Suppressor macrophage (primary cell): ENCODE data around the gene NOG.
A peak's percentile ranks its signal among the peaks of the same experiment; 100 is the strongest.

Experiments
- DNase-seq, 4 experiments: peaks; one replicate each; pipeline ENCODE4 v3.0.0-alpha.2; 2020 to 2022

Gene NOG

GRCh38 chr17:56638591-56639051, 45.1 kb downstream of the NOG start:
- no peak for DNase-seq

DNA sequence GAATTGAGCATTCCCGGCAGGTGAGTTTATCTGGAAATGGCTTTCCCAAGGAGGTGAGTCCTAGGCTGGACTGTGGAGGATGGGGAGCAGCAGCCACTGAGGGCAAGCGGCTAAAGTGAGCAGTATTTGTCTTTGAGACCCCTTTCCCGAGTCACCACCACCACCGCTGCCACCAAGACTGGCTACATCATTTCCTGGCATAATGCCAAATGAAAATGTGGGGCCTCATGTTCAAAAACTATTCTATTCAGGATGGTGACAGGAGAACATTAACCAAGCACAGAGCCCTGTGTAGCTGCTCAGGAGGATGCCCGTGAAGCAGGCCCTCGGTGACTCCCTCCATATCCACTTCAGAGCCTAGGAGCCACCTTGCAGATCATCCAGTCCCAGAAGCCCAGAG, 46.0 kb downstream of the NOG start:
- no peak for DNase-seq

GRCh38 chr17:56640116-56640515, 46.6 kb downstream of the NOG start:
- no peak for DNase-seq

GRCh38 chr17:56641373-56641772, 47.9 kb downstream of the NOG start:
- no peak for DNase-seq

DNA sequence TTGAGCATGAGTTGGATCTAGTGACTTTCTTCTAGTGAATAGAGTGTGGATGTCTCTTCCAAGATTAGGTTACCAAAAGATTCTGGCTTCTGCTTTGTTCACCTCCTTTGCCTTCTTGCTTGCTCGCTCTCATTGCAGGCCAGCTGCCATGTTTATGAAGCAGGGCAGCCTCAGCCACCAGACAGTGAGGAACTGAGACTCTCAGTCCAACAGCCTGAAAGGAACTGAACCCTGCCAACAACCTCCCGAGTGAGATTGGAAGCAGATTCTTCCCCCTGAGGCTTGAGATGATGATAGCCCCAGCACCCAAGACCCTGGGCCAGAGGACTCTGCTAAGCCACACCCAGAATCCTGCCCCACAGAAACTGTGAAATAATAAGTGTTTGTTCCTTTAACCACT, 48.4 kb downstream of the NOG start:
- peak in 2 of 4 experiments; percentile 25 to 30 for DNase-seq

DNA sequence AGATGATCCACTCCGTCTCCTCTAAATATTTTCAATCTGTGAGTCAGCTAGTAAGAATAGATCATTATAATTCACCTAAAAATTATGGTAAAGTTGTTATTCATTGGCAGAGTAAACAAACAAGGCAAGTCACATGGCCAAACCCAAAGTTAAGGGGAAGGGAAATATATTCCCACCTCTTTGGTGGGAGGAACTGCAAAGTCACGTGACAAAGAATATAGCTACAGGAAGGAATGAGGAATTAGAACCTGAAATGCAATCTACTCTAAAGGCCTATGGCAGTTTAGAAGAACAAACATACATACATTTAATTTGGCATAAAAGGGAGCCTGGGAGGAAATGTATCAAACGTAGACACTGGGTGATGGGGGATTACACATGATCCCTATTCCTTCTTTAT, 48.9 kb downstream of the NOG start:
- DNase-seq: peak in 2 of 4 experiments; percentile 27 to 30
